ENCODE results near the gene PPP2R5C.

The PPP2R5C gene

DNA sequence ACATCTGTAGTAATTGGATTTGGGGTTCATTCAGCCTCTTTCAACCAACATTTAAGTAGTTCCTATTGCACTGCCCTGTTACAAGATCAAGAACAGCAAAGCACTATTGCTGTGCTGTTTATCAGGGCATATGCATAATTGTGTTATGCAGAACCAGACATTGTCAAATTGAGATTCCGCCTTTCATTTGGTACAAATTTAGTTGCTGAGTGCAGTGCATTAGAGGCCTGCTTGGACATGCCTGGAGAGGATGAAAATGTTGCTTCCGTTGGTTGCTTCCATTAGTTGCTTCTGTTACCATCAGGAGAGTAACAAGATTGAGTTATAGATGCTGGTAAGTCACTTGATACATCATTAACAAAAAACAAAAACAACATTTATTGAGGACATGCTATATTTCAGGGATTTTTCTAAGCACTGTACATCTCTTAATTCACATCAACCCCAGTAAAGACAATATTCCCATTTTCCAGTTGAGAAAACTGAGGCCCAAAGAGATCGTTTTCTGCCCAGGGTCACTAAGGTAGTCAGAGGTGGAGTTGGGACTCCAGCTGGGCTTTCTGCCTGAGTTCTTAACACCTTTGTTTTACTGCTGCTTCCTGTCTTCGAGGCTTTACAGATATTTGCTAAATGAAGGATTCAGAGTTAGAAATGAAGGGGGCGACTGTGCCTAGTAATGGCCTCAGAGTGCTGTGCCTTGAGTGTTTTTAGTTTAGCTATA, 79.3 kb downstream of the PPP2R5C start:
- Histone ChIP-seq H3K27ac (peak overlapping the region; percentile 81), H3K9ac (peak overlapping the region; percentile 56; the same call in 1 of the 2 replicates), H3K4me1 (peaks cover 100% of the 10 kb centered on the region), H3K4me2 (peak overlapping the region; percentile 85), H3K36me3 (peaks cover 19% of the 10 kb centered on the region), H3K9me3 (no peaks in the 10 kb centered on the region), H3K27me3 (no peaks in the 10 kb centered on the region), H3K4me3 (no peak overlapping the region), H4K20me1 (peaks cover 23% of the 10 kb centered on the region)
- no peak for TF ChIP-seq Cebpa-rat (IDR thresholded peaks at IDR 0.05)

DNA sequence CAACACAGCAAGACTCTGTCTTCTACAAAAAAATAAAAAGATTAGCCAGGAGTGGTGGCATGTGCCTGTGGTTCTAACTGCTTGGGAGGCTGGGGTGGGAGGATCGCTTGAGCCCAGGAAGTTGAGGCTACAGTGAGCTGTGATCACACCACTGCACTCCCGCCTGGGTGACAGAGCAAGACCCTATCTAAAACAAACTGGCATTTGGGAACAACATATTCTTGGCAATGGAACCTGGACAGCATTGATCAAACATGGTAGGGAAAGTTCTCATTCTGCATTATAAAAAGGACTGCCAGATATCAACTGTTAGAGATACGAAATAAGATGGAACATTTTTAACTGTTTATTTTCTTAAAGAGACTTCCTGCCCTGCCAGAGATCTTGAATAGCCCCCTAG, 81.5 kb downstream of the PPP2R5C start:
- H3K4me2 ChIP-seq, result peak overlapping the region; percentile 85
- H4K20me1 ChIP-seq, result peaks cover 7% of the 10 kb centered on the region; the same call in 1 of the 2 replicates
- H3K27me3 ChIP-seq, result no peaks in the 10 kb centered on the region

DNA sequence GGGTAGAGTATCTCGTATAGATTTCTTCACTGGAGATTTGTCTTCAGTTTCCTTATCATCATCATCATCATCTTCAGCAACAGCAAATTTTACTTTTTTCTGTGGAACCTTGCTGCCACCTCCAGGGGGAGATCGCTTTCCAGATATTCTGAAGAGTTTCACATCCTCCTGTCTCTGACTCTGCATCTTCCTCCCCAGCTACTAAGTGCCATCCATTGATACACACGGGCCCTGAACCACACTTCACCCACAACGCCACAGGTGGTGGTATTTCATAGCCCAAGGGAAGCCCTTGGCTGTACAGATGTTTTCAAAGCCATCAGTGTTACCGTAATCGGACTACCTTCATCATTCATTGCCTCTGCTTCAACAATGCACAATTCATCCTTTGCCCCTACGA, 82.2 kb downstream of the PPP2R5C start:
- H3K4me3 ChIP-seq, result peak overlapping the region; percentile 27
- peak overlapping the region; percentile 85 for H3K4me2 ChIP-seq
- peak overlapping the region; percentile 81 for H3K27ac ChIP-seq
- no peak for TF ChIP-seq Cebpa-rat (IDR thresholded peaks at IDR 0.05)
- H3K9ac ChIP-seq, result peak overlapping the region; percentile 69; the same call in 1 of the 2 replicates
- H3K27me3 ChIP-seq, result no peaks in the 10 kb centered on the region
- H3K9me3 ChIP-seq, result no peaks in the 10 kb centered on the region
- peaks cover 100% of the 10 kb centered on the region for H3K4me1 ChIP-seq
- peaks cover 40% of the 10 kb centered on the region for H3K36me3 ChIP-seq
- H4K20me1 ChIP-seq, result peaks cover 10% of the 10 kb centered on the region

More for the DNA sequence above, 81.5 kb downstream of the PPP2R5C start:
- H3K4me1 ChIP-seq, result peaks cover 100% of the 10 kb centered on the region
- TF ChIP-seq Cebpa-rat (IDR thresholded peaks at IDR 0.05), result no peak
- H3K27ac ChIP-seq, result peak overlapping the region; percentile 81
- H3K9ac ChIP-seq, result no peak overlapping the region; the same call in 1 of the 2 replicates
- H3K4me3 ChIP-seq, result no peak overlapping the region
- no peaks in the 10 kb centered on the region for H3K9me3 ChIP-seq
- peaks cover 34% of the 10 kb centered on the region for H3K36me3 ChIP-seq

DNA sequence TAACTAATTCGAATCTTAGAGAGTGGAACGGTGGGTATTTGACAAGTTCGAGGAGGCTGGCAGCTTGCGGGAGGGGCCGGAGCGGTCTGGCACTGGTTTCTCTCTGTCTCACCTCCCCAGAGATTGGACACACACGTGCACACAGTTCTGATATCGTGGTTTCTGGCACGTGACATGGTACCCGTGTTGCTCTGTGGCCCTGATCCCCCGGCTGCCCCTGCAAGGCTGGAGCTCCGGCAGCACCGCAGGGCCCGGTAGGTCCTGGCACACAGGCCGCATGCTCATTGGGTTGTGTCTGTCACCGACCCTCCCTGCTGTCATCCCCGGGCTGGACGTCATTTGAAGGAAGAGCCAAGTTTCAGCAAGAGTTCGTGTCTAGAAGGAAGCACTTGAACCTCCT, 82.7 kb downstream of the PPP2R5C start:
- H3K4me2 ChIP-seq, result peak overlapping the region; percentile 85
- H3K27ac ChIP-seq, result peak overlapping the region; percentile 81
- peaks cover 100% of the 10 kb centered on the region for H3K4me1 ChIP-seq

DNA sequence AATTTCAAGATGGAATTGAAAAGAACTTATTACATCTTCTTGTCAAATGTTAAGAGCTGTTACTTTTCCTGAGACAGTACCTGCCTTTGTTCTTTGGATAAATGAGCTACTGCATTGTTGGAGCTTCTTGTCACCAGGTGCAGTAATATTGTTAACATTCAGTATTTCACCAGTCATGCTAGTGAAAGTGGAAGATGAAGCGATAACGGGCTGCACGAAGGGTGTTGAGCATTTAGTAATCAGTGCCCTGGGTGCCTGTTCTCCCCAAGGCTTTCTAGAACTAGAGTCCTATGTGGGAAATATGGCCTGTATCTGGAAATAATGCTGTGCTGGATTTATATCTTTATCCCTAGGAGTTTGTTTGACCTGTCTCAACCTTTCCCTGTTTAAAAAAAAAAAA, 83.2 kb downstream of the PPP2R5C start:
- TF ChIP-seq Cebpa-rat (IDR thresholded peaks at IDR 0.05), result no peak
- H3K27me3 ChIP-seq, result no peaks in the 10 kb centered on the region
- no peaks in the 10 kb centered on the region for H3K9me3 ChIP-seq
- peaks cover 46% of the 10 kb centered on the region for H3K36me3 ChIP-seq
- peak overlapping the region; percentile 81 for H3K27ac ChIP-seq
- peak overlapping the region; percentile 27 for H3K4me3 ChIP-seq
- peaks cover 21% of the 10 kb centered on the region for H4K20me1 ChIP-seq
- H3K4me2 ChIP-seq, result peak overlapping the region; percentile 85
- H3K9ac ChIP-seq, result peak overlapping the region; percentile 69
- peaks cover 100% of the 10 kb centered on the region for H3K4me1 ChIP-seq

More for the DNA sequence above, 82.7 kb downstream of the PPP2R5C start:
- no peaks in the 10 kb centered on the region for H3K9me3 ChIP-seq
- H4K20me1 ChIP-seq, result peaks cover 15% of the 10 kb centered on the region
- no peak for TF ChIP-seq Cebpa-rat (IDR thresholded peaks at IDR 0.05)
- peak overlapping the region; percentile 27 for H3K4me3 ChIP-seq
- peak overlapping the region; percentile 69 for H3K9ac ChIP-seq
- peaks cover 45% of the 10 kb centered on the region for H3K36me3 ChIP-seq
- no peaks in the 10 kb centered on the region for H3K27me3 ChIP-seq

DNA sequence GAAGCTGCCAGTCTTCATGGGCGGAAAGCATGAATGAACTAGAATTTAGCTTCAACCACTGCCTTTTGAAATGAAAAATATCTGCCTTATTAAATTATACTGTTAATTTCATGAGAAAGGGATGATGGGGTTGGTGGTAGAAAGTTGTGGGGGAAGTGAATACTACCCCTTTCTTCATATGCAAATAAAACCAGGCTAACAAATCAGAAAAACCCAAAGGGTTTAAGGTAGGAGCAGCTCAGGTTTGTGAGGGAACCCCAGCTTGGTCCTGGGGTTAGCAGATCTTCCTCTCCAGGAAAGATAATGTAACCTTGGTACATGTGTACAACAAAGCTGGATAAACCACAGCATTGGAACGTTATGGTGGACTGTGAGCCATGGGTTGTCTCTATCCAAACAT, 84.0 kb downstream of the PPP2R5C start:
- H3K4me1 ChIP-seq, result peaks cover 100% of the 10 kb centered on the region
- peak overlapping the region; percentile 81 for H3K27ac ChIP-seq
- peaks cover 26% of the 10 kb centered on the region for H4K20me1 ChIP-seq
- TF ChIP-seq Cebpa-rat (IDR thresholded peaks at IDR 0.05), result no peak
- H3K9ac ChIP-seq, result 0 out of 2 replicates have a peak overlapping the region, but pooled peaks have one; percentile 22
- peak overlapping the region; percentile 85 for H3K4me2 ChIP-seq
- H3K4me3 ChIP-seq, result peak overlapping the region; percentile 27; the same call in 1 of the 2 replicates
- no peaks in the 10 kb centered on the region for H3K27me3 ChIP-seq
- H3K9me3 ChIP-seq, result no peaks in the 10 kb centered on the region
- peaks cover 47% of the 10 kb centered on the region for H3K36me3 ChIP-seq

DNA sequence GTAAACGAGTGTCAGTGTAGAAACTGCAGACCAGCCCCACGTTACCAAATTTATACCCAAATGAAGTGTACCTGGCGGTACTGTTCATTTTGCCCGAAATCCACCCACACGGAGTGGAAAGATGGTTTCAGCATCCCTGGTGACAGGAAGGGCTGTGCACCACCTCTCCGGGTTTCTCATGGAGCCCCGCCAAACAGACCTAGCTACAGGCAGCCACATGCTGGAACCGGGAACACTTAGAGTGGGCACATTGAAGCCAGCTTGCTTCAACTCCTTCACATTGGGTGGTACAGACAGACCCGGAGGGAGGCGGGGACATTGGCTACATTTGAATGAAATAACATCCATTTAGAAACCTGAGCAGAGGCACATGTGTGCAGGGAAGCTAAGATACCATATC, 84.4 kb downstream of the PPP2R5C start:
- peak overlapping the region; percentile 81 for H3K27ac ChIP-seq
- no peak for TF ChIP-seq Cebpa-rat (IDR thresholded peaks at IDR 0.05)
- H3K4me3 ChIP-seq, result no peak overlapping the region
- peaks cover 47% of the 10 kb centered on the region for H3K36me3 ChIP-seq
- peak overlapping the region; percentile 22; the same call in 1 of the 2 replicates for H3K9ac ChIP-seq
- H3K4me1 ChIP-seq, result peaks cover 100% of the 10 kb centered on the region
- no peaks in the 10 kb centered on the region for H3K9me3 ChIP-seq
- H3K4me2 ChIP-seq, result peak overlapping the region; percentile 85
- peaks cover 30% of the 10 kb centered on the region for H4K20me1 ChIP-seq
- H3K27me3 ChIP-seq, result no peaks in the 10 kb centered on the region

DNA sequence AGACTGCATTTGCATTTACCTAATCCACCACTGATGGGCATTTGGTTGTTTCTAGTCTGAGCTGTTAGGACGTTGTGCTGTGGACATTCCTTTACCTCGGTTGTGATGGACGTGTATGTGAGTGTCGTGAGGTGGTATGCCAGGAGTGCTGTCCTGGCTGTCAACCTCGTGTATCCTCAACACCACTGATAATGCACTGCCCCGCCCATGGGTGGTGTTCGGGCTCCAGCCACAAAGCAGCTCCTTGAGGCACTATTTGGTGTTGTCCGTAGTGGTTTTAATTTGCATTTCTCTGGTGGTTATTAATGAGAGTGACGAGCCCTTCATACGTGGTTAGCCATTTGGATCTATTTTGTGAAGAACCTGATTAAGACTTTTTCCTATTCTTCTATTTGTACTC, 87.6 kb downstream of the PPP2R5C start:
- Histone ChIP-seq H3K4me1 (peaks cover 100% of the 10 kb centered on the region), H3K27ac (peak overlapping the region; percentile 81), H3K9me3 (no peaks in the 10 kb centered on the region), H3K9ac (peak overlapping the region; percentile 27; the same call in 1 of the 2 replicates), H4K20me1 (peaks cover 56% of the 10 kb centered on the region), H3K4me3 (no peak overlapping the region), H3K27me3 (no peaks in the 10 kb centered on the region), H3K36me3 (peaks cover 54% of the 10 kb centered on the region), H3K4me2 (peak overlapping the region; percentile 85)
- no peak for TF ChIP-seq Cebpa-rat (IDR thresholded peaks at IDR 0.05)

DNA sequence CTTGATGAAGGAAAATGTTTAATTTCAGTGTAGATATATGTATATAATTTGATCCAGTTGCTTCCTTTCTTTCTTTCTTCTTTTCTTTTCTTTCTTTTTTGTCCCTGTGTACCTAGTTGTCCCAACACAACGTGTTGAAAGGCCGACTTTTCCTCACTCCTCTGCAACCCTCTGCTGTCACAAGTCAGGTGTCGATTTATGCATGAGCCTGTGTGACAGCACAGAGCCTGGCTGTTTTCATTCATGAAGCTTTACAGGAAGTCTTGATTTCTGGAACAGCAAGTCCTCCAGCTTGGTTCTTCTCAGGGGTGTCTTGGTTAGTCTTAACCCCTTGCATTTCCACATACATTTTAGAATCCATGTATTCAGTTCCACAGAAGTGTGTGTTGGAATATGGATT, 88.1 kb downstream of the PPP2R5C start:
- TF ChIP-seq Cebpa-rat (IDR thresholded peaks at IDR 0.05), result no peak
- H3K9ac ChIP-seq, result peak overlapping the region; percentile 33; the same call in 1 of the 2 replicates
- H3K4me1 ChIP-seq, result peaks cover 100% of the 10 kb centered on the region
- H3K4me3 ChIP-seq, result no peak overlapping the region
- peaks cover 55% of the 10 kb centered on the region for H3K36me3 ChIP-seq
- H3K27ac ChIP-seq, result peak overlapping the region; percentile 81
- H3K27me3 ChIP-seq, result no peaks in the 10 kb centered on the region
- peak overlapping the region; percentile 85 for H3K4me2 ChIP-seq
- H3K9me3 ChIP-seq, result no peaks in the 10 kb centered on the region
- H4K20me1 ChIP-seq, result peaks cover 61% of the 10 kb centered on the region

DNA sequence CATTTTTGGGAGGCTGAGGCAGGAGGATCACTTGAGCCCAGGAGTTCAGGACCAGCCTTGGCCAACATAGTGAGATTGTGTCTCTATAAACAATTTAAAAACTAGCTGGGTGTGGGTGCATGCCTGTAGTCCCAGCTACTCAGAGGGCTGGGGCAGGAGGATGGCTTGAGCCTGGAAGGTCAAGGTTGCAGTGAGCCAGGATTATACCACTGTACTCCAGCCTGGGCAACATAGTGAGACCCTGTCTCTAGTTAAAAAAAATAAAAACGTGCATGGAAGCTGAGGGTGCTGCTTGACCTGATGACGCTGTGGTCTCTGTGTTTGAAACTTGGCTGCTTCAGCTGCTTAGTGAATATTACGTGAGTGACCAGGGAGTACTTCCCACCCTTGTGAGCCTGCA, 89.7 kb downstream of the PPP2R5C start:
- no peak for TF ChIP-seq Cebpa-rat (IDR thresholded peaks at IDR 0.05)
- Histone ChIP-seq H4K20me1 (peaks cover 76% of the 10 kb centered on the region), H3K4me3 (no peak overlapping the region), H3K4me2 (peak overlapping the region; percentile 85), H3K27me3 (no peaks in the 10 kb centered on the region), H3K9ac (peak overlapping the region; percentile 37; the same call in 1 of the 2 replicates), H3K36me3 (peaks cover 56% of the 10 kb centered on the region), H3K4me1 (peaks cover 100% of the 10 kb centered on the region), H3K27ac (peak overlapping the region; percentile 64), H3K9me3 (no peaks in the 10 kb centered on the region)

Measured in BLaER1 (cell line).